RWPE2 (cell line): Measurements from ENCODE around the gene HDAC11.
A peak's percentile ranks its signal among the peaks of the same experiment; 100 is the strongest.

ENCODE experiments used
- ATAC-seq: fragments of 200-7000 bp; cut with Tn5 transposase; 3 replicates; pipeline ENCODE4 v1.9.1; 2021; ENCODE audit warnings: low read depth
- DNase-seq: peaks from one replicate; pipeline ENCODE4 v3.0.0-alpha.2; 2020; ENCODE audit warnings: low spot score
- H3K27ac ChIP-seq: fragments of 450-650 bp; 2 replicates; pipeline ENCODE4 v1.5.1; 2017; ENCODE audit warnings: mild to moderate bottlenecking; ENCODE audit not compliant: poor library complexity, severe bottlenecking
- H3K27me3 ChIP-seq: fragments of 250-450 bp; sonication (Bioruptor Pico); 2 replicates; pipeline ENCODE4 v1.5.1; 2021; ENCODE audit warnings: mild to moderate bottlenecking, moderate library complexity; ENCODE audit not compliant: insufficient read depth, poor library complexity, severe bottlenecking
- H3K36me3 ChIP-seq: fragments of 250-450 bp; sonication (Bioruptor Pico); 2 replicates; pipeline ENCODE4 v1.5.1; 2020; ENCODE audit warnings: low read depth, mild to moderate bottlenecking, moderate library complexity
- H3K4me1 ChIP-seq: fragments of 250-450 bp; sonication (Bioruptor Pico); 2 replicates; pipeline ENCODE4 v1.5.1; 2021; ENCODE audit warnings: mild to moderate bottlenecking, moderate library complexity; ENCODE audit not compliant: insufficient read depth, poor library complexity, severe bottlenecking
- H3K4me3 ChIP-seq: fragments of 250-450 bp; sonication (Bioruptor Pico); 2 replicates; pipeline ENCODE4 v1.5.1; 2021; ENCODE audit warnings: mild to moderate bottlenecking, moderate library complexity; ENCODE audit not compliant: severe bottlenecking
- H3K9me3 ChIP-seq: fragments of 250-450 bp; sonication (Bioruptor Pico); 2 replicates; pipeline ENCODE4 v1.5.1; 2021; ENCODE audit warnings: mild to moderate bottlenecking, moderate library complexity; ENCODE audit not compliant: severe bottlenecking
- TF ChIP-seq, protein P1 (sequence below): fragments of 450-650 bp; IDR thresholded peaks from one replicate; pipeline ENCODE4 v1.5.1; 2017; ENCODE audit warnings: mild to moderate bottlenecking, moderate library complexity; ENCODE audit not compliant: poor library complexity, severe bottlenecking

HDAC11 gene

DNA sequence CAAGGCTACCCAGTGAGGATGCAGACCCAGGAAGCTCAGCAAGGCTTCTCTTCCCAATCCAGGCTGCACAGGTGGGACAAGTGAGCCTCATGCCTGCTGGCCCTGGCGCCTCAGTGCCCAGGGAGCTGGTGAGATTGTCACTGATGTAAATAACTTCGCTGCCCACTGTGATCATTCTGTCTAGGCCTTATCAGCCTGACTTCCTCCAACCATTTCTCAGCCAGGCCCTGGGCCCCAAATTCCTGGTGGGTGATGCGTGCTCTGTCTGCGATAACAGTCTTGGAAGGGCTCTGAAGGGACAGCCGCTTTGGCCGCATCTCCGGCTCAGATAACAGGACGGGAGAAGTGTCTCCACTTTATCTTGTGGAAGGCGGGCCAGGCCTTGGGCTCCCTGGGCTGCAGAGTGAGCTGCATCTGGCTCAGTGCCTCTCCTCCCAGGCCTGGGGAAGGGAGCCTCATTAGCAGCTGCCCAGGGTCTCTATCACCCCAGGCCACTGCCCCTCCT is 66.6 kb downstream of the HDAC11 start:
- TF ChIP-seq, protein P1, sequence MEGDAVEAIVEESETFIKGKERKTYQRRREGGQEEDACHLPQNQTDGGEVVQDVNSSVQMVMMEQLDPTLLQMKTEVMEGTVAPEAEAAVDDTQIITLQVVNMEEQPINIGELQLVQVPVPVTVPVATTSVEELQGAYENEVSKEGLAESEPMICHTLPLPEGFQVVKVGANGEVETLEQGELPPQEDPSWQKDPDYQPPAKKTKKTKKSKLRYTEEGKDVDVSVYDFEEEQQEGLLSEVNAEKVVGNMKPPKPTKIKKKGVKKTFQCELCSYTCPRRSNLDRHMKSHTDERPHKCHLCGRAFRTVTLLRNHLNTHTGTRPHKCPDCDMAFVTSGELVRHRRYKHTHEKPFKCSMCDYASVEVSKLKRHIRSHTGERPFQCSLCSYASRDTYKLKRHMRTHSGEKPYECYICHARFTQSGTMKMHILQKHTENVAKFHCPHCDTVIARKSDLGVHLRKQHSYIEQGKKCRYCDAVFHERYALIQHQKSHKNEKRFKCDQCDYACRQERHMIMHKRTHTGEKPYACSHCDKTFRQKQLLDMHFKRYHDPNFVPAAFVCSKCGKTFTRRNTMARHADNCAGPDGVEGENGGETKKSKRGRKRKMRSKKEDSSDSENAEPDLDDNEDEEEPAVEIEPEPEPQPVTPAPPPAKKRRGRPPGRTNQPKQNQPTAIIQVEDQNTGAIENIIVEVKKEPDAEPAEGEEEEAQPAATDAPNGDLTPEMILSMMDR: no peak
- ATAC-seq: no peak
- no peaks in the 10 kb centered on the region for H3K36me3 ChIP-seq
- H3K4me1 ChIP-seq: peaks cover 32% of the 10 kb centered on the region
- no peaks in the 10 kb centered on the region for H3K9me3 ChIP-seq
- no peak for DNase-seq
- H3K27me3 ChIP-seq: no peaks in the 10 kb centered on the region
- no peak overlapping the region for H3K4me3 ChIP-seq
- H3K27ac ChIP-seq: peak overlapping the region; percentile 37

DNA sequence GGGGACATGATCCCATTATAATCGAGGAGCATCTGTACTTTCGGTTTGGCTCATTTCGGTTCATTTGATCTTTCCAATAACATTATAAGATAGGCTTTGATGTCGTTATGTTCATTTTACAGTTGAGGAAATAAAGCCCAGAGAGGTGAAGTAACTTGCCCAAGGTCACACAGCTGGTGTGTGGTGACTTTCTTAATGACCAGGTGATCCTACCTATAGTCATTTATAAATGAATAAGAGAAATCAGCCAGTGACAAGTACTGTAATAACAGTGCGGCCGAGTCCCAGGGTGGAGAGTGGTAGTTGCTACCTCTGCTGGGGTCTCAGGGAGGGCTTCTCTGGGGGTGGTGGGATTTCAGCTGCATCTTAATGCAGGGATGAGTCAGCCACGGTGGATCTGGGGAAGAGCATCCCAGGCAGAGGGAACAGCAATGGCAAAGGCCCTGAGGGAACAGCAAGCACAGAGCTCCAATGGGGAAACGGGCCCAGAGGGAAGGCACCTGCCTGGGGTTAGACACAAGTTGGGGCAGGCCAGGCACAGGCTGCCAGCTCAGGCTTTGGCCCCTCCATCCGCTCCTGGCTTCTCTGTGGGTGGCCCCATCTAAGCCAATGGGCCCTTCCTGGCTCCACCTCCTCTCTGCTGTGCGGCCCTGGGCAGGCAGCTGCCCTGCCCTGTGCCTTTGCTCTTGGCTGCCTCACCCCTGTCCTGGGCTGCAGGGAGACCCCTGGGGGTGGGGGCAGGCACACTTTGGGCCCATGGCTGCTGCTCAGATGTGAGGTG is 67.7 kb downstream of the HDAC11 start:
- no peaks in the 10 kb centered on the region for H3K9me3 ChIP-seq
- no peak overlapping the region for H3K4me3 ChIP-seq
- no peaks in the 10 kb centered on the region for H3K27me3 ChIP-seq
- H3K27ac ChIP-seq: peak overlapping the region; percentile 37
- ATAC-seq (peak; percentile 75), DNase-seq (peak; percentile 83)
- H3K36me3 ChIP-seq: no peaks in the 10 kb centered on the region
- TF ChIP-seq, protein P1: no peak
- peaks cover 32% of the 10 kb centered on the region for H3K4me1 ChIP-seq

DNA sequence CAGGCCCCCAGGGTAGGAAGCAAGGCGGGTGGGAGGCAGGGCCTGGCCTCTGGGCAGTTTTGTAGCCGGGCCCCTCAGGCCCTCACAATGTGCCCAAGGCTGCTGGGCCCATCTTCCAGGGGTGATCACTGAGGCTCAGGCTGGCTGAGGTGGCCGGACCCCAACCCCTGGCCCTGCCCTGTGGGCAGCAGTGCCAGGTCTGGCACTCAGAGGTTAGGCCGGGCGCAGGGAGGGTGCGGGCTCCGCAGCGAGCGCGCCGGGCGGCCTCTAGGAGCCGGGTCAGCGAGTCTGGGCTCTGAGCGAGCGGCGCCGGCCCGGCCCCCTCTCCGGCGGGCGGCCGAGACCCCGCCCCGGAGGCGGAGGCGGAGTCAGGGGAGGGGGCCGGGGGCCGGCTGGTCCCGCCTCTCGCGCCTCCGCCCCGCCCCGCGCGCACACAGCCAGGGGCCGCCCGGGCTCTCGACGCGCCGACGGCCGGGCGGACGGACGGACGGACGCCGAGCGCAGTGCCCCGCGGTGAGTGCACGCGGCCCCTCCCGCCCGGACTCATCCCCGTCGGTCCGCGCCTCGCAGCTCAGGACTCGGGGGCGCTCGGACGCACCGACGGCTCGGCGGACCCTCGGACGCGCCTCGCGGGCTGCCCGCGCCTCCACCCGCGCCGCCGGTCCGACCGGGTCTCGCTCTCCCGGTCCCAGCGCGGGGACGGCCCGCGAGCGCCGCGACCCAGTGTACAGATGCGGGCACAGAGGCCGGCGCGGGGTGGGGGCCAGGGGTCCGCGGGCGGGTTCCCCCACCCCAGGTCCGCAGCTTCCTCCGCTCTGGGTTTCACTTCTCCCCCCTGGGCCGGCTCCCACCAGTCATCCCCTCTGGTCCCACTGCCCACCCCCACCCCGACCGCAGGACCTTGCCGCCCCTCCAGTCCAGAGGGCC is 68.9 kb downstream of the HDAC11 start, which contains the start of gene FBLN2:
TSS of gene FBLN2 (plus strand) at position 430 of the 927 bp plus-strand sequence. CDS start 21,231 bp downstream, outside the sequence.
- H3K4me1 ChIP-seq: peaks cover 21% of the 10 kb centered on the region
- DNase-seq (no peak), ATAC-seq (peak; percentile 53)
- peak within 1 kb of the TSS; percentile 25 for H3K4me3 ChIP-seq
- H3K27ac ChIP-seq: peak within 1 kb of the TSS; percentile 37
- H3K36me3 ChIP-seq: no peaks in the 10 kb centered on the region
- H3K27me3 ChIP-seq: no peaks in the 10 kb centered on the region
- TF ChIP-seq, protein P1: no peak
- no peaks in the 10 kb centered on the region for H3K9me3 ChIP-seq

DNA sequence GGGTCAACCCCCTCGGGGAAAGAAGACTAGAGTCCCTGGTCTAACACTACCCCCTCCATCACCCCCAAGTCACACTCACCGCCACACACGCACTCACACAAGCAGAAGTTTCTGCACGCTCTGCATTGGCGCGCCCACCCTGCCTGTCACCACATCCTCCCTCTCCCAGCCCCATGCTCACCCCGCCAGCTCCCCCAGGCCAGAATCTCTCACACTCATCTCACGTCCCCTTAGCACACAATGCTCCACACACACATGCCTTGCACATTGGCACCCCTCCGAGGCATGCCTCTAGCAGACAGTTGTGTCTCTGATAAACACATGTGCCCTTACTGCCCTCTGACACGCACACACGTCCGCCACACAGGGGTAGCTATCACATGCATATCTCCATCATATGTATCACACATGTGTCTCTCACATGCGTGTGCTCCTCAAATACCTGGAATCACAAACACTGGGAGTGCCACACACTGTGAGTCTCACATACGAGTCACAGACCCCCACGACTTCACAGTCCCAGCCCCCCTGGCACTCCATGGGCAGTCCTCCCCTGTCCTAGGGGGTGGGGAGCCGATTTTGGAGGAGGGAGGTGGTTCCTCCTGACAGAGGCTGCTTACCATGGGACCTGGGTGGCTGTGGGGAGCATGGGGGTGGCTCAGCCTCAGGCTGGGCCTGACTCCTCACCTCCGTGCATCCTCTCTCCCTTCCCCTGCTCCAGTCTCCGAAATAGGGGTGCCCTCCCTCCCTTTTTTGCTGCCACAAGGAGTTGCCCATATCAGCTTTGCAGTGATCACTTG is 69.7 kb downstream of the HDAC11 start:
- DNase-seq (no peak), ATAC-seq (no peak)
- Histone ChIP-seq H3K36me3 (no peaks in the 10 kb centered on the region), H3K27ac (no peak overlapping the region), H3K9me3 (no peaks in the 10 kb centered on the region), H3K4me1 (peaks cover 14% of the 10 kb centered on the region), H3K27me3 (no peaks in the 10 kb centered on the region), H3K4me3 (no peak overlapping the region)
- TF ChIP-seq, protein P1: no peak
